ENCODE data around the gene IRF9. TPM values are rescaled to one million over a fixed set of nuclear protein-coding genes. Genes with fewer than 3 reads are reported as not detected.
A peak's percentile ranks its signal among the peaks of the same experiment; 100 is the strongest.

The IRF9 gene
- total and polyA plus RNA-seq, 2 of the 4 experiments (the other 2 are of a cell fraction): 25.6 to 34.6 TPM

DNA sequence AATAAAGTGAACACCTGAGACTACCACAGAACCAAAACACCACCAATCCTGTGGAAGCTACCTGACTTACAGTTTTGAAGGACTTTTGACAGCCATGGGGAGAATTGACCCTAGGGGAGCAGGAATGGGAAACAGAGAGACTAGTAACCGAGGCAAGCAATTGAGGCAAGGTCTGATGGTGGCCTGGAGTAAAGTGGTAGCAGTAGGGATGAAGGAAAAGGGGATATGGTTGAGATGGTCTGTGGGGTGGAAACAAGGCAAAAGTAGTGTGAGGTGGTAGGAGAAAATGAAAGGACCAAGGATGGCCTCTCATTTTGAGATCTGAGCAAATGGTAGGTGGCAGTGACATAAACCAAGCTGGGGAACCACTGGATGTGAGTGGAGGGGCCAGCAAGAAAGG is 4.2 kb upstream of the IRF9 start:
- Histone ChIP-seq H3K56ac (ENCODE audit: extremely low read depth, insufficient read depth, low read length) (no peak overlapping the region), H4K5ac (ENCODE audit: low read depth, low read length) (no peak overlapping the region), H3K9me3 (ENCODE audit: control insufficient read depth, insufficient read depth, low read length) (no peaks in the 10 kb centered on the region), H4K8ac (ENCODE audit: low read depth in 2 of 2, low read length in 2 of 2) (no peak overlapping the region), H3K27ac (ENCODE audit: insufficient read depth, low read length) (no peak overlapping the region), H2BK20ac (ENCODE audit: low read depth, low read length) (no peak overlapping the region), H3K4me1 (ENCODE audit: control insufficient read depth, insufficient read depth, low read length) (peaks cover 3% of the 10 kb centered on the region), H4K20me1 (ENCODE audit: insufficient read depth, low read length) (no peaks in the 10 kb centered on the region), H3K18ac (ENCODE audit: low read depth, low read length) (no peak overlapping the region), H2AFZ (replicated peaks; ENCODE audit: low read length, poor library complexity) (no peak overlapping the region), H3K9ac (ENCODE audit: low read depth, low read length) (no peak overlapping the region), H3K27me3 (ENCODE audit: control insufficient read depth, insufficient read depth, low read length) (no peaks in the 10 kb centered on the region), H3K4me2 (ENCODE audit: low read depth, low read length) (no peak overlapping the region), H3K23ac (ENCODE audit: low read depth, low read length) (no peak overlapping the region), H3K79me1 (ENCODE audit: low read depth in 1 of 2, low read length in 2 of 2) (peaks cover 7 to 11% of the 10 kb centered on the region in 2 experiments), H2BK5ac (ENCODE audit: low read depth, low read length, poor library complexity, severe bottlenecking) (no peak overlapping the region), H2BK120ac (ENCODE audit: low read depth, low read length) (no peak overlapping the region), H3K14ac (replicated peaks; ENCODE audit: low read depth, low read length) (no peak overlapping the region), H3K4me3 (ENCODE audit: insufficient read depth, low read depth, low read length) (no peak overlapping the region), H3K4ac (ENCODE audit: low read depth, low read length) (no peak overlapping the region), H2AK5ac (ENCODE audit: low read depth, low read length) (no peak overlapping the region), H2AK9ac (replicated peaks; ENCODE audit: low read depth, low read length, poor library complexity) (peak overlapping the region; percentile 24), H4K91ac (ENCODE audit: insufficient read depth, low read depth, low read length) (no peak overlapping the region), H2BK15ac (ENCODE audit: low read depth, low read length) (no peak overlapping the region), H3K36me3 (ENCODE audit: control insufficient read depth, insufficient read depth, low read length) (peaks cover 57% of the 10 kb centered on the region), H3K9me1 (ENCODE audit: insufficient read depth, low read length) (peaks cover under 1% of the 10 kb centered on the region; the same call in 1 of the 2 replicates)
- no TSS peak for BruUV-seq (replicated peaks)
- no peak for DNase-seq
- ChIA-PET POLR2A (ENCODE audit: unreplicated experiment) (no interaction called here), CTCF (interaction anchor here (0.6 to 1.4 kb wide), 2 partner anchors 10 to 1129 kb away, joined by 3 to 6 read pairs; partner anchors contain the start of gene PSME2)
- in situ Hi-C loops (cut with MboI; ENCODE audit: low sequenced_read_pairs) (no loop called here), intact Hi-C loops (cut with micrococcal nuclease) (no loop called here), dilution Hi-C loops (cut with HindIII; ENCODE audit: low sequenced_read_pairs, unreplicated experiment) (no loop called here)
- TF ChIP-seq CHD1 (IDR thresholded peaks at IDR 0.05; ENCODE audit: low read depth, low read length) (no peak), CTCF (conservative IDR thresholded peaks at IDR 0.05; ENCODE audit: low read depth, low read length) (no peak), MAZ (IDR thresholded peaks at IDR 0.05; ENCODE audit: borderline replicate concordance, low read depth, low read length) (no peak), SMC3 (IDR thresholded peaks at IDR 0.05; ENCODE audit: low read depth, low read length) (no peak), RFX5 (IDR thresholded peaks at IDR 0.05; ENCODE audit: low read depth, low read length) (no peak), CEBPB (IDR thresholded peaks at IDR 0.05; ENCODE audit: low read depth, low read length) (no peak), FOS (IDR thresholded peaks at IDR 0.05; ENCODE audit: low read depth, low read length) (no peak), RCOR1 (IDR thresholded peaks at IDR 0.05; ENCODE audit: insufficient replicate concordance, low read length) (no peak)
- TF ChIP-seq, protein P1, sequence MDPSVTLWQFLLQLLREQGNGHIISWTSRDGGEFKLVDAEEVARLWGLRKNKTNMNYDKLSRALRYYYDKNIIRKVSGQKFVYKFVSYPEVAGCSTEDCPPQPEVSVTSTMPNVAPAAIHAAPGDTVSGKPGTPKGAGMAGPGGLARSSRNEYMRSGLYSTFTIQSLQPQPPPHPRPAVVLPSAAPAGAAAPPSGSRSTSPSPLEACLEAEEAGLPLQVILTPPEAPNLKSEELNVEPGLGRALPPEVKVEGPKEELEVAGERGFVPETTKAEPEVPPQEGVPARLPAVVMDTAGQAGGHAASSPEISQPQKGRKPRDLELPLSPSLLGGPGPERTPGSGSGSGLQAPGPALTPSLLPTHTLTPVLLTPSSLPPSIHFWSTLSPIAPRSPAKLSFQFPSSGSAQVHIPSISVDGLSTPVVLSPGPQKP (IDR thresholded peaks at IDR 0.05; ENCODE audit: borderline replicate concordance, low read depth, low read length): no peak
- ATAC-seq (ENCODE audit: low read depth): no peak
- 100% methylated on average over 1 of the region's 1 CpG; no CpG with 5 or more reads in 1 of the 2 experiments for WGBS, 2 experiments (ENCODE audit: extremely low coverage in 2 of 2, insufficient read length in 1 of 2)

All from IMR-90 (cell line).